Measurements from ENCODE around the gene XPA.

XPA gene

DNA sequence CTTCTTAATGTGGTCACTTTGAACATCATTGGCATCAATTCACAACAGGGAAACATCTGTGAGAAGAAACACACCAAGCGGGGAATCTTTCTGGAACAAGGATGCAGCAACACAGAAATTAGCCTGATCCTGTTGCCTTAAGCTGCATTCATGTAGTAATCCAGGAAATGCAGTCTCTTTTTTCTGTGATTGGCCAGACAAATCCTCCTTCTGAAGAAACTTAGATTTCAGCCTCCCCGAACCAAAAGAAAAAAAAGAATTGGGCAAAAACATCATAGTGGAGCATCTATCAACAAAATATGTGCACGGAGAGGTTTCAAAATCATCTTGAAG lies 7.2 kb upstream of the XPA start:
- no peak for TF ChIP-seq FOXP2 (optimal IDR thresholded peaks at IDR 0.05; ENCODE audit: borderline replicate concordance, extremely low read depth, extremely low read length, insufficient read depth)
- TF ChIP-seq POLR2AphosphoS5 (IDR thresholded peaks at IDR 0.05; ENCODE audit: low read depth, low read length): no peak
- TF ChIP-seq, protein P1, sequence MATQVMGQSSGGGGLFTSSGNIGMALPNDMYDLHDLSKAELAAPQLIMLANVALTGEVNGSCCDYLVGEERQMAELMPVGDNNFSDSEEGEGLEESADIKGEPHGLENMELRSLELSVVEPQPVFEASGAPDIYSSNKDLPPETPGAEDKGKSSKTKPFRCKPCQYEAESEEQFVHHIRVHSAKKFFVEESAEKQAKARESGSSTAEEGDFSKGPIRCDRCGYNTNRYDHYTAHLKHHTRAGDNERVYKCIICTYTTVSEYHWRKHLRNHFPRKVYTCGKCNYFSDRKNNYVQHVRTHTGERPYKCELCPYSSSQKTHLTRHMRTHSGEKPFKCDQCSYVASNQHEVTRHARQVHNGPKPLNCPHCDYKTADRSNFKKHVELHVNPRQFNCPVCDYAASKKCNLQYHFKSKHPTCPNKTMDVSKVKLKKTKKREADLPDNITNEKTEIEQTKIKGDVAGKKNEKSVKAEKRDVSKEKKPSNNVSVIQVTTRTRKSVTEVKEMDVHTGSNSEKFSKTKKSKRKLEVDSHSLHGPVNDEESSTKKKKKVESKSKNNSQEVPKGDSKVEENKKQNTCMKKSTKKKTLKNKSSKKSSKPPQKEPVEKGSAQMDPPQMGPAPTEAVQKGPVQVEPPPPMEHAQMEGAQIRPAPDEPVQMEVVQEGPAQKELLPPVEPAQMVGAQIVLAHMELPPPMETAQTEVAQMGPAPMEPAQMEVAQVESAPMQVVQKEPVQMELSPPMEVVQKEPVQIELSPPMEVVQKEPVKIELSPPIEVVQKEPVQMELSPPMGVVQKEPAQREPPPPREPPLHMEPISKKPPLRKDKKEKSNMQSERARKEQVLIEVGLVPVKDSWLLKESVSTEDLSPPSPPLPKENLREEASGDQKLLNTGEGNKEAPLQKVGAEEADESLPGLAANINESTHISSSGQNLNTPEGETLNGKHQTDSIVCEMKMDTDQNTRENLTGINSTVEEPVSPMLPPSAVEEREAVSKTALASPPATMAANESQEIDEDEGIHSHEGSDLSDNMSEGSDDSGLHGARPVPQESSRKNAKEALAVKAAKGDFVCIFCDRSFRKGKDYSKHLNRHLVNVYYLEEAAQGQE (IDR thresholded peaks at IDR 0.05; ENCODE audit: insufficient read depth in 1 of 2, low read depth in 2 of 2, low read length in 2 of 2): no peak
- TF ChIP-seq SIN3A (IDR thresholded peaks at IDR 0.05; ENCODE audit: borderline replicate concordance, insufficient read depth, low read length): no peak
- no peak for TF ChIP-seq TAF1 (IDR thresholded peaks at IDR 0.05; ENCODE audit: borderline replicate concordance, insufficient read depth, low read length)

DNA sequence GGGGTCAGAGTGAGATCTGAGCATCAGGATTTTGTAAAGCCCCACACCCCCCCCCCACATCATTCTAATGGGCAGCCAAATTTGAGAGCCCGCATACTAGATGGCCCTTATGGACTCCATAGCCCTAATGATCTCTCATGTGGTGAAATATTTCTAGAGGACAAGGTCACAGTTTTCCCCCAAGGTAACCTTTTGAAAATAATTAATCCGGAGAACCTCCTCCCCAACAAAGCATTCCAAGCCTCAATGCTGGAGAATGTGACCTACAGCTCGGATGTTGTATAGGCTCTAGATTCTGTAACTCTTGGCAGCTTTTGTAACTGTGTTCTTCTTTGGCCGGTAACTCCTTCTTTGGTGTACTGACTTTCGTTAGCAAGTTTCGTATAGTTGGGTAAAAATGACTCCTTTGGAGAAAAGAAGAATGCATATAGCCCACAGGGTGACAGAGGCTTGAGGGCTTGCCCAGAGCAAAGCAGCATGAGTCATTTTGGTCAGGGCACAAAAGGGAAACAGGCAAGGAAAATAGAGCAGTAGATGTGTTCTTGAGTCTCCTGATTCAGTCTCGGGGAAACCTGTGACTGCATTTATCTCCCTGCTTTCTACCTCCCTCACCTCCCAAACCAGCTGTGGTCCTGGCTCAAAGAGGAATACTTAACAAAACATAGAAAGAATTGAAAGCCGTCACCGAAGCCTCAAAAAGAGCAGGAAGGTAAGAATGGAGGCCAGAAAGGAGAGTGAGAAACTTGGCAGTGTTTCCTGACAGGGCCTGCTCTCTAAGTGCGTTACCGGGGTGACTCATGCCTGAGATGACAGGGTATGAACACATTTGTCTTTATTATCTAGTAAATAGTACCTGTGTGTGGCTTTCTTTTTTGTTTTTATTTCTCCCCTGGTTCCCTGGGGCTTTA lies 6.6 kb upstream of the XPA start:
- TF ChIP-seq TAF1 (IDR thresholded peaks at IDR 0.05; ENCODE audit: borderline replicate concordance, insufficient read depth, low read length): no peak

DNA sequence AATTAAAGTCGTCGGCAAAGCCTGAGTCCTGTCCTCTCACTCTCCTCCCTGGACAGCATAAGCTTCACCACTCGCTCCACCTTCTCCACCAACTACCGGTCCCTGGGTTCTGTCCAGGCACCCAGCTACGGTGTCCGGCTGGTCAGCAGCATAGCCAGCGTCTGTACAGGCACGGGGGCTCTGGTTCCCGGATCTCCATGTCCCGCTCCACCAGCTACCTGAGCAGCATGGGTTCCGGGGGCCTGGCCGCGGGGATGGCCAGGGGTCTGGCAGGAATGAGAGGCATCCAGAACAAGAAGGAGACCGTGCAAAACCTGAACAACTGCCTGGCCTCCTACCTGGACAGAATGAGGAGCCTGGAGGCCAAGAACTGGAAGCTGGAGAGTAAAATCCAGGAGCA lies 1.7 kb upstream of the XPA start:
- TF ChIP-seq SIN3A (IDR thresholded peaks at IDR 0.05; ENCODE audit: borderline replicate concordance, insufficient read depth, low read length) (no peak), FOXP2 (optimal IDR thresholded peaks at IDR 0.05; ENCODE audit: borderline replicate concordance, extremely low read depth, extremely low read length, insufficient read depth) (no peak), TAF1 (IDR thresholded peaks at IDR 0.05; ENCODE audit: borderline replicate concordance, insufficient read depth, low read length) (no peak), POLR2AphosphoS5 (IDR thresholded peaks at IDR 0.05; ENCODE audit: low read depth, low read length) (no peak)
- TF ChIP-seq, protein P1 (IDR thresholded peaks at IDR 0.05; ENCODE audit: insufficient read depth in 1 of 2, low read depth in 2 of 2, low read length in 2 of 2): no peak

DNA sequence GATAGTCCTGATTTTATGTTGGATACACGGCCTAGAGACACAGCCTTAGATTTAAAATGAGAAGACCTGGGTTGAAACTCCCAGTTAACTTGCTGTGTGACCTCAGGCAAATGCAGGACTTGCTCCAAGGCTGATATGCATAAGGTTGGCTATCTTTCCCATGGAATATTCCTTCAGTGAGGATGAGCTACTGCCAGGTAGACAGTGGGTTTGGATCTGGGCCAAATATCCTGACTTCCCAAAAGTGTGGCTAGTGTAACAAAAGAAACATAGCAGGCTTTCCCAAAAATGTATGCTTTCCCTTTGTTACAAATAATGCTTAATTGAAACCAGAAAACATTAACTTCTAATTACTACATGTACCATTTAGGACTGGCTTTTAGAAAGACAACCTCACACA lies 697 bp upstream of the XPA start:
- TF ChIP-seq TAF1 (IDR thresholded peaks at IDR 0.05; ENCODE audit: borderline replicate concordance, insufficient read depth, low read length) (no peak), SIN3A (IDR thresholded peaks at IDR 0.05; ENCODE audit: borderline replicate concordance, insufficient read depth, low read length) (no peak), FOXP2 (optimal IDR thresholded peaks at IDR 0.05; ENCODE audit: borderline replicate concordance, extremely low read depth, extremely low read length, insufficient read depth) (no peak), POLR2AphosphoS5 (IDR thresholded peaks at IDR 0.05; ENCODE audit: low read depth, low read length) (no peak)
- TF ChIP-seq, protein P1 (IDR thresholded peaks at IDR 0.05; ENCODE audit: insufficient read depth in 1 of 2, low read depth in 2 of 2, low read length in 2 of 2): no peak

DNA sequence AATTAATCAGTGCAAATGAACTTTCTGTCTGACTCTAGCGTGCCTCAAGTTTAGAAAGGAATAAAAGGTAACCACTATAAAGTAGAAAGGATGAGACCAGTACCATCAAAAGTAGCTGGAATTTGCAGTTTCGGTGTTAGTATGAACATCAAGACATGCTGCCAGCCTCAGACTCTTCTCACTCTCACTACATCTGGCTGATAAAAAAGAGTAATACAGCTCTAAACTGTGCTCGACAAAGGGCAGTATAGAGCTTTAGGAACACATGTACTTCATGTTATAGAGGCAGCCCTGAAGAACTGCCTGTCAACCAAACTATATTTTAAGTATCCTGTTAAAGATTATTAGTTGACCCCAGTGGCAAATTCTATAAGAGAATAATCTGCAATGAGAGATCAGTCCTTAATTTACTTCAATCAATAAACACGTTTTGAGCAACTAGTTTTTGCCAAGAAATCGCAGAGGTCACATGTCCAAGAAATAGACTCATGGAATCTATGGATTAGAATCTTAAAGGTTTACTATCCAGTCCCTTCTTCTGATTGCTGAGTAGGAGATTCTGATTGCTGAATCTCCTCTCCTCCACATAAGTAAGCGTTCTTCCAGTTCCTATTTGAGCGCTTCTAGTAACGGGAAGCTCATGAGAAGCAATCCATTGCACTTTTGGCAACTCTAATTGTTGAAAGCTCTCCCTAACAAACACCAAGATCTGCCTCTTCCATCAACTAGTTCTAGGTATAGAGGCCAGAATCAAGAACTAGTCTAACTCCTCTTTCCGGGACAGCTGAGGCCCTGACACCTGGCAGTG lies 941 bp downstream of the XPA start:
- TF ChIP-seq TAF1 (IDR thresholded peaks at IDR 0.05; ENCODE audit: borderline replicate concordance, insufficient read depth, low read length) (no peak), SIN3A (IDR thresholded peaks at IDR 0.05; ENCODE audit: borderline replicate concordance, insufficient read depth, low read length) (no peak), FOXP2 (optimal IDR thresholded peaks at IDR 0.05; ENCODE audit: borderline replicate concordance, extremely low read depth, extremely low read length, insufficient read depth) (no peak), POLR2AphosphoS5 (IDR thresholded peaks at IDR 0.05; ENCODE audit: low read depth, low read length) (no peak)
- TF ChIP-seq, protein P1 (IDR thresholded peaks at IDR 0.05; ENCODE audit: insufficient read depth in 1 of 2, low read depth in 2 of 2, low read length in 2 of 2): no peak
